GDM1 (cell line): ENCODE measurements around the gene SFT2D1.
"Not testable (repeated sequence)": the region's sequence is repeated elsewhere in the genome, so short reads cannot be mapped to it uniquely, and the experiment has no call there.

Source experiments
- DNase-seq: peaks from one replicate; lab custom pipeline; 2025; lab: John Stamatoyannopoulos, UW

SFT2D1 gene

DNA sequence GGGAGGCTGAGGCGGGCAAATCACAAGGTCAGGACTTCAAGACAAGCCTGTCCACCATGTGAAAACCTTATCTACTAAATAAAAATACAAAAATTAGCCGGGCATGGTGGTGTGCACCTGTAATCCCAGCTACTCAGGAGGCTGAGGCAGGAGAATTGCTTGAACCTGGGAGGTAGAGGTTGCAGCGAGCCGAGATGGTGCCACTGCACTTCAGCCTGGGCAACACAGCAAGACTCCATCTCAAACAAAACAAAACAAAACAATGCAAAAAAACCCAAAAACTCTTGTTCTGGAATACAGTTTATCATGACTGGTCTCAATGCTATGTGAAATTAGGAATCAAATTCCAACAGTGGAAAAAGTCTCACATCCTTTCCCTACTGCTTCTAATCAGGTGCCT lies 20.1 kb upstream of the SFT2D1 start:
- not testable (repeated sequence) for DNase-seq

DNA sequence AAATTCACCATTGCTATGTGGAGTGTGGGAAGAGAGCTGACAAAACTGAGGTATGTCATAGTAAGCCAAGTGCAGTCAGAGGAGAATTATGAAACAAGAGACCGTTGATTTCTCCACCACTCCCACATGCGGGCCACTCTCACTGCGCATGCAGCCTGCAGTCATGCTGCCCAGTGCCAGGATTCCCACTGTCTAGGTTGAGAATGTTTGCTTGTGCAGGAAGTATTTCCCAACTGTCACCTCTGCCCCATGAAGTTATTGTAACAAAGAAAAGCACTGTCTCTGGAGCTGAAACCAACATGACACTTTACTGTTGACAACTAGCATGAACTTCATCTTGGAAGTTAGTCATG lies 18.7 kb upstream of the SFT2D1 start:
- DNase-seq, result no peak

DNA sequence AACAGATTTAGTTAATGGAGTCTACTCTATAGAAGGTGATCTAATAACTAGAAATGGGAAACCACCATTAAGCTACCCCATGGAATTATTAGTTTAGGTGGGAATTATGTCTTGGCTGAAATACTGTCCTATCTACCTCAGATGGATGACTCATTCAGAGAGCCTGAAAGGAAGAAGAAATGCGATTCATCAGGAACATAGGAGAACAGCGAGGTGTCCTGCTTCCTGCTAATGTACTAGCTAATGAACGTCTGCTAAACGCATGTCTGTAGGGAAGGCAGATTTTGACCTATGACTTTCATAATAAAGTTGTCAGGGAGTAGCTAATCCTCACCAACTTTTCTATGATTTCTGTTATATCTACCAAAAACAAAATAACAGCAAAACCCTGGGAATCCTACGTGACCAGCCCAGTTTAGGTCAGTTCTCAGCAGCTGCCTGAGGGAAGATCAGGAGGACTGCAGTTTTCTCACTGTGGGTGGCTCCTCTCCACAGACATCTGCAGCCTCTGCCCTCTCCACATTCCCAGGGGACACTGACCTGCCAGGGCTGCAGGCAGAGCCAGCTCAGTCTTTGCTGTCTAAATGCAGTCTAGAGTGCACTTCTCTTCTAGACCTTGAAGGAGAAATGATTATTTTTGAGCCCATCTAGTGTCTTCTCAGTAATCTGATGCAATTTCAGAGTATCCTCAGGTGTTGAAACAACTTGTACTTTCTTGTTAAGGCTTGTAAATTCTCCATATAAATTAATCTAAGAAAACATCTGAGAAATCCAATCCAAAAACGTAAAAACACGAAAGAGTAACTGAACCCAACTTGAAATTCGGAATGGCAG lies 18.1 kb upstream of the SFT2D1 start:
- no peak for DNase-seq

DNA sequence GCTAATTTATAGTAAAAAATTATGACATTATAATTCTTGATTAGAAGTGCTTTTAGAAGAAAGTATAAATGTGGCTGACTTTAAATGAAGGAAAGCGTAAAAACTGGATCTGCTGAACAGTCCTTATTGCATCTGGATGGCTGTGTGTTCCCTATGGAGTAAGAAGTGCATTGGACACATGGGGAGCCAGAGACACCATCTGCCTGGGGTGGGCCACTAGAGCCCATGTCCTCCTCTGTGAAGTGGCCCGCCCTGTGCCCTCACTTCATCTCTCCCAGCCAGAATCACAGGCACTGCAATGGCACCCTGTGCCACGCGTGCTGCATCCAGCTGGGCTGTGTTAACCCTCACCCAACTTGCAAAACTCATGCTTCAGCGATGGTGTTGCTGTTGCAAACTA lies 13.2 kb upstream of the SFT2D1 start:
- no peak for DNase-seq

DNA sequence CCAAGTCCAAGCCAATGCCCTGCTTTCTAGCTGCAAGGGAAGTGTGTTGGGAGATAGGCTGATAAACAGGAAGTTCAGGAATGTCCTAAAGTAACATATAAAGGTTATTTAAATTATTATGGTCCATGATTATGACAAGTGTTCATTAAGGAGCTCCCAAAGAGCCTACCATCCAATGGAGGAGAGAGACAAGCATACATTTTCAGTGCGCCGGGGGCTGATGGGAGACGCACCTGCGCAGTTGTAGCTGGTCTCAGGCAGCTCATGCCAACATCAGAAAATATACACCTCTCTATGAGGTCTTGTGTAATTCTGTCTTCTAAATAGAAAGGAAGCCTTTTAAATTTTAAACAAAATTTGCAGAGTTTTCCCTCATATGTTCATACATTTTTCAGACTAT lies 12.6 kb upstream of the SFT2D1 start:
- DNase-seq, result no peak

DNA sequence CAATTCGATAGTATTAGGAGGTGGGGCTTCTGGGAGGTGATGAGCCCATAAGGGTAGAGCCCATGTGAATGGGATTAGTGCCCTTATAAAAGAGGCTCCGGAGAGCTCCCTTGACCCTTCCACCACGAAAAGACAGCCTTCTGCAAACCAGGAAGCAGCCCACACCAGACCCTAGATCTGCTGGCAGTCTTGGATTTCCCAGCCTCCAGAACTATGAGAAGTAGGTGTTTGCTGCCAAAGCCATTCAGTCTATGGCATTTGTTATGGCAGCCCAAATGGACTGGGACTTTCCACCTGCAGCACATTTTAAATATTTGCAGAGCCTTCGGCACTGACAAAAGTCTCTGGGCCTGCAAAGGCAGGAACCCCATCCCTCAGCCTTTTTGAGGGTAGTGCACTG lies 11.8 kb upstream of the SFT2D1 start:
- DNase-seq, result no peak

DNA sequence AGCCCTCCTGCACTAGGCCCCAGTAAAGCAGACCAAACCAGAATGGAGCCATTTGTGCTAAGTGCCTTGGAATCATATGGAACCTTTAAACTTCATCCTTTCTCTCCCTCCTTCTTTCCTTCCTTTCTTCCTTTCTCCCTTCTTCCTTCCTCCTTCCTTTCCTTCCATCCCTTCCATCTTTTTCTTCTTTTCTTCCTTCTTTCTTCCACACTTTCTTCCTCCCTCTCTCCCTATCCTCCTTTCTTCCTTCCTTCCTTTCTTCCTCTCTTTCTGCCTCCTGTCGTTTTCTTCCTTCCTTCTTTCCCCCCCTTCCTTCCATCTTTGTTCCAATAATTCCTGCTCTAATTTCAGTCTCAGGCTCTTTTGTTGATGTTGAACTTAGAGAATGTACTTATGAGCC lies 11.2 kb upstream of the SFT2D1 start:
- DNase-seq, result no peak

DNA sequence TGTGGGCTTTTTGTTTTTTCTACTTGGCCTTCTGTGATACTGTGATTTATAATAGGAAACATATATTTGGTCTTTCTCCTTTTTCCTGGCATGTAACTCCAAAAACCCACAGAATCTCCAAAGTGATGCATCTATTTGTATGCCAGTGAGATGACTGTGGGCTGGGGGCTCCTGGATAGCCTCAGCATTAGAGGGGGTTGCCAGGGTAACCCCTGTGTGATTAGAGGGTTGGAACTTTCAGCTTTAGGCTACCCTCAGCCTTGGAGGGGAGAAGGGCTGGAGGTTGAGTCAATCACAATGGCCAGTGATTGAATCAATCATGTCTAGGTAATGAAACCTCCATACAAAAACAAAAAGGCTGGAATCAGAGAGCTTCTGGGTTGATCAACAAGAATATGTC lies 10.6 kb upstream of the SFT2D1 start:
- DNase-seq, result no peak

DNA sequence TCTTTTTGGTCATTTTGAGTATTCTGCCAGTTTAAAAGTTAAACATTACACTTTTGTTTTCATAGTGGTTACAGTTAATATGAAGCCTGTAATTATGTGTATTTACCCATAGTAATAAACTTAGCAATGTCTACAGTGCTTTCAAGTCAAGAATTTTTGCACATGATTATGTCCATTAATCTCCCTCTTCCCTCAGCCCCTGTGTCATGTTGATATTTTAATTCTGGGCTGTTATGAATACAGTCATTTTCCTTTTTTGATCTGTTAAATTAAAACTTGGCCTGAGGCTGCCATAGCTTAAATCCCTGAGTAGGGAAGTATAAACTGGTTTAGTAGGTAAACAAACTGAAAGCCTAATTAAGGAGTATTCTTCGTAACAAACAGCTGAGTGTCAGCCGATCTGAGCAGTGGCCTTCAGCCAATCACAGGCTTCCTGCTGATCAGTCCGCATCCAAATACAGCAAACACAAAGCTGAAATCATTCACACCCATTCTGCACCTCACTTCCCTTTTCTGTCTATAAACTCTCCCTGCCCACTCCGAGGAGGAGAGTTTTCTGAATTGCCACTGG lies 9.5 kb upstream of the SFT2D1 start:
- no peak for DNase-seq

DNA sequence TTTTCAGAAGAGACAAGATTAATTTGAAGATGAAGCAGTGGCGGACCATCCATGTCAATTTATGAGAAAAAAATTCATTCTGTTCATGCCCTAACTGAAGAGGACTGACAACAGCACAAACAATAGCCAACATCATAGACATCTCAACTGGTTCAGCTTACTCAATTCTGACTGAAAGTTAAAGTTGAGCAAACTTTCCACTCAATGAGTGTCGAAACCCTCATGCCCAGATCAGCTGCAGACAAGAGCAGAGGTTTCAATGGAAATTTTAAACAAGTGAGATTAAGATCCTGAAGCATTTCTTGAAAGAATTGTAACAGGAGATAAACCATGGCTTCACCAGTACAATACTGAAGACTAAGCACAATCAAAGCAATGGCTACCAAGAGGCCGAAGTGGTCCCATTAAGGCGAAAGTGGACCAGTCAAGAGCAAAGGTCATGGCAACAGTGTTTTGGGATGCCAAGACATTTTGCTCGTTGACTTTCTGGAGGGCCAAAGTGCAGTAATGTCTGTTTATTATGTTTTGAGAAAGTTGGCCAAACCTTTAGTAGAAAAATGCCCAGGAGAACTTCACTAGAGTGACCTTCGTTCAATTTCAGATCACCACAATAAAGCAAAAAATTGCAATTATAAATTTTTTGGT lies 6.1 kb upstream of the SFT2D1 start:
- no peak for DNase-seq

DNA sequence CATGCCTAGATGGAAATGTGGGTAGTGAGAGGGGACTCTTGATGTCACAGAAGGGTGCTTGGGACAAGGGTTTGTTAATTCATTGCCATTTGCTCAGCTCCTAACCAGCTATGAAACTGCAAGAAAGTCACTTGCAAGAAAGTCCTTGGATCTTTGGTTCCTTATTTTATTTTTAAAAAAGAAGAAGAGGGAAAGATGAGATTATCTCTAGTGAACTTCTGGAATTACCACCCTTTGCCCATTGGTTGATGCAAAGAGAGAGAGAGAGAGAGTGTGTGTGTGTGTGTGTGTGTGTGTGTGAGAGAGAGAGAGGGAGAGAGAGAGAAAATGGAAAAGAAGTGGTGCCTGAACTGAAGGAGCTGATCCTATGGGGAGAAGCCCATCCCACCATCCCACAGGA lies 4.6 kb upstream of the SFT2D1 start:
- DNase-seq, result peak; percentile 7

DNA sequence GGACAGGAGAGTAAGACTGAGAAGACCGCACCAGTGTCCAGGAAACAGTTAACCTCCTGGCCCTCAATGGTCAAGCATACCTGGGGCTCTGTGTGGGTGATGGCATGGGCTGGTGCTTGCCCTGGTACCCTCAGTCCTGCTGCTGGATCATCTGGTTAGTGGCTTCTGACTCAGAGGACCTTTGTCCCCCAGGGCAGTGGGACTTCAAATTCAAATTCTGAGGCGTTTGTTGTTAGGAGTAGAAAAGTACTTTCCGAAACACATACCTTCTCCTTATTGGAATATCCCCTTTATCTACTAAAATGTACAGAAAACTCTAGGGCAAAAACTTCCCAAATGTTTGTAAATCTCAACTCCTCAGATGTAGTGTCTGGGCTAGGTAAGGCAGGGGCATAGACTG lies 4.1 kb upstream of the SFT2D1 start:
- DNase-seq, result no peak

DNA sequence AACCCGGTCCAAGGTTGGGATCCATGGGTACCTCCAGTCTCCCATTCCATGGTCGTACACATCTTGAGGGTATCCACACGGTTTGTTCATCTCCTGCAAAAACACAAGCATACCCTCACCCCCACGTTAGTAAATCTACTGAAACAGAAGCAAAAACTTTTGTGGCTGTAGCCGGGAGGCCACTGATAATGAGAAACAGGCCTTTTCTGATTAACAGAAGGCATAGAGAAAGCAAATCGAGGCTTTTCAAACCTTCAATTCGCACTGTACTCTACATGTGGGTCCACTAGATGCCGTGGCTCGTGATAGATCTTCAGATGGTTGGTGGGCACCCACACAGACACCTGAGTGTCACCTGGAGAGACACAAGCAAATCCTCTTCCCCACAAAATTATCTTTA lies 3.3 kb upstream of the SFT2D1 start:
- DNase-seq, result not testable (repeated sequence)

DNA sequence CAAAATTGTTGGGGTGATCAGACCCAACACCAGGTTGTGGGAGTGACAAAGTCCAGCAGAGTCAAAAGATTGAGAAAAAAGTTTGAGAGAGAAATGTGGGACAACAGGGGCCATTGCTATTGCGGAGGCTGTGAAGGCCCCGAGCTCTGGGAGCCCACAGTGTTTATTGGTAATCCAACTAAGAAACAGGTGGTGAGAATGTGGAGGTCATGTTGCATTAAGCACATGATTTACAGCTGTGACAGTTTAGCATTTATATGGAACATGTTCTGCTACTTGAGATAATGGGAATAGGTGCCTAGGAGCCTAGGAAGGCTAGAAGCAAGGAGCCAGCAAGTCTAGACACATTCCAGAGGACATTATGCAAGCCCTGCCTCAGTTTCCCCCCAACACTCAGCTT lies 2.6 kb upstream of the SFT2D1 start:
- not testable (repeated sequence) for DNase-seq

DNA sequence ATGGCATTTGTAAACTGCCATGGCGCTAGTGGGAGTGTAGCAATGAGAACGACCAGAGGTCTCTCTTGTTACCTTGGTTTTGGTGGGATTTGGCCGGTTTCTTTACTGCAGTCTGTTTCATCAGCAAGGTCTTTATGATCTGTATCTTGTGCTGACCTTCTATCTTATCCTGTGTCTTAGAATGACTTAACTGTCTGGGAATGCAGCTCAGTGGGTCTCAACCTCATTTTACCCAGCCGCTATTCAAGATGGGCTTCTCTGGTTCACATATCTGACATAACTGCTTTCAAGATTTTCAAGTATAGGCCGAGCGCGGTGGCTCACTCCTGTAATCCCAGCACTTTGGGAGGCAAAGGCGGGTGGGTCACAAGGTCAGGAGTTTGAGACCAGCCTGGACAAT lies 1.9 kb upstream of the SFT2D1 start:
- no peak for DNase-seq

DNA sequence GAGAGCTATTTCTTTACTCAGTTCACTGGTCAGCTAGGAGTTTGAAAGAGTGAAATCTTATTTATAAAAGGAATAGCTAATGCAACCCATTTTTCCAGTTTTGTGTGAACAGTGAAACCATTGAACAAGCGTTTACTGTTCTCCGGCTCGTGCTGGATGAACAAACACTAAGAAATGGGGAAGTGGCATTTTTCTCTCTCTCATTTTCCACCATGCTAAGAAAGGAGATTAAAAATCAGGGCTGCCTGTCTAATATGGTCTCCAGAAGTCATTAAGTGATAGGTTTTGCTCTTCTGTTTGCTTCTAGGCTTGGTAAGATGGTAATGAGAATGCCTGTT lies 774 bp upstream of the SFT2D1 start:
- peak; percentile 22 for DNase-seq

DNA sequence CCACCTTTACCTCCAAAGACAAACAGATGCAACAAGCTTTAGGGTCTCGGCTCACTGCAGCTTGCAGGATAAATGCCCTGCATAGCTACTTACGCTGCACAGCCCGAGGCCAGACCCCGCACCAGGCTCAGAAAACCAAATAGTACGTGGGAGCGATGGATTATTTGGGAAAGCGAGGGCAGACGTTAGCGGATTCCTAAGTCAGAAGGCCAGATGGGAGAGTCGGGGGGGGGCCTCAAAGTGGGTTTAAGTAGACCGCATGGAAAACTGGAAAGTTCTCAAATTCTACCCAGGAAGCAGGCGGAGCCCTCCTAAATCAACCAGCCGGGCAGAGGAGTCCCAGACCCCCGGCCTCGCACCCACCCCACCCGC lies 382 bp downstream of the SFT2D1 start:
- DNase-seq, result no peak

DNA sequence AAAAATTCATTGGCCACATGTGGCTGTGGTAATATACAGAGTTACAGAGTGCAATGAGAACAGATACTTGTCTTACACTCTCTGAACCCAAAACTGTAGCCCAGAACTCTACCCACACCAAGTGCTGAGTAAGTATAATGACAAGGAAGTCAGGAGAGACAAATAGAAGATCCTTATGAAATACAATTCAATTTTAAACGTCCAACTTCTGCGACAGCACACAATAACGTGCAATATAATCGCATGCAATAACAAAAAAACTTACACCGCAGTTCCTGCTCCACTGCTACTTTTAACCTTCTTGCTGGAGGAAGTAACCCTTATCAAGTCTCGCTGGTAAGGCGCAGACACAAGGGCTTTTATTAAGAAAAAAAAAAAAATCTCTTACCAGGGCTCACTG lies 881 bp downstream of the SFT2D1 start:
- no peak for DNase-seq

DNA sequence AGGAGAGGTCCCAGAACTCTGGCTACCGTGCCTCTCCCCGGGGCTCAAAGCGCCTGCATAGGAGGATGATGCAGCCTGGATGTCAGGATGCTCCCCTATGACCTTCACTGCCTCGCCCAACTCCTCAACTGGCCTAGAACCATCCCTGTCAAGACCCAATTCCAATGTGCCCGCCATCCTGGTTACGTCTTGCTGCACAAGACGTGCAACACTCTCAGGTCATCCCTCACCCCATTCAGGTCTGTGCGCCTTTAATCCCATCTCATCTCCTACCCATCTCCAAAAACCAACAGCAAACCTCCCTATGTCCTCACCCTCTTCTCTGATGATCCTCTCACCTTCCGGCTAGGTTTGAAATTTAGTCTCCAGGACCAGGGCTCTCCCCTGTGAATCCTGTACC lies 3.5 kb downstream of the SFT2D1 start:
- no peak for DNase-seq

DNA sequence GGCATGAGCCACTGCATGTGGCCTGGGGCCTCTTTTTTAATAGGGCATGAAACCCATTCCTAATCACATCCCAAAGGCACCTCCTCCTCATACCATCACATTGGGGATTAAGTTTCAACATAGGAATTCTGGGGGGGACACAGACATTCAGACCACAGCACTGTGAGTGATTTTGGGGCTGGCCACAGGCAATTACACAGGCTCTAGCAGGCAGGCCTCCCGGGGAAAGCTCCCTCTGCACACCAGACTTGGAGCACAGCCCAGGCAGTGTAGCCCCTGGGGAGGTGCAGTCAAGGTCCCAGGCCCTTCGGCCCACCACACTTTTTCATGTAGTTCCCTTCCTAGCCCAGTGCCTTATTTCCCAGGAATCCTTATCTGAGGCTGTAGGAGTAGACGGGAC lies 5.5 kb downstream of the SFT2D1 start:
- DNase-seq, result no peak

DNA sequence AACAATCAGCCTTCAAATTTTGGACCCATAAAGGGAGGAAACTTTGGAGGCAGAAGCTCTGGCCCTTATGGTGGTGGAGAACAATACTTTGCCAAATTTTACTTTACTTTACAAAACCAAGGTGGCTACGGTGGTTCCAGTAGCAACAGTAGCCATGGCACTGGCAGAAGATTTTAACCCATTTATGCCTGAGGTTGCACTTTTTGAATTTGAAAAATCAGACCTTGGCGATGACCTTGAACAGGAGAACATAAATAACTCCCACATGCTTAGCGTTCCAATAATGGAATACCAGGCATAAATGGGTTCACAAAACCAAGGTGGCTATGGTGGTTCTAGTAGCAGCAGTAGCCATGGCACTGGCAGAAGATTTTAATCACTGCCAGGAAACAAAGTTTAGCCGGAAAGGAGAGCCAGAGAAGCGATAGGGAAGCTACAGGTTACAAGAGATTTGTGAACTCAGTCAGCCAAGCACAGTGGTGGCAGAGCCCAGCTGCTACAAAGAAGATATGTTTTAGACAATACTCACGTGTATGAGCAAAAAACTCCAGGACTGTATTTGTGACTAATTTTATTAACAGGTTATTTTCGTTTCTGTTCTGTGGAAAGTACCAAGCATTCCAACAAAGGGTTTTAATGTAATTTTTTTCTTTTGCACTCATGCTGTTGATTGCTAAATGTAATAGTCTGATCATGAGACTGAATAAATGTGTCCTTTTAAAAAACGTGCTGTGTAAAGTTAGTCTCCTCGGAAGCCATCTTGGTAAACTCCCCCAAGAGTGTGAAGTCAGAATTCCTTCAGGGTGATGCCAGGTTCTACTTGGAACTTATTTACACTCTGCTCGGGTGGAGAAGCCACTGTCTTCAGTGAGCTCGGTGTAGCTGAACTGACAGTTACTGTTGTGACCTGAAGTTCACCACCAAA lies 6.7 kb downstream of the SFT2D1 start:
- no peak for DNase-seq

DNA sequence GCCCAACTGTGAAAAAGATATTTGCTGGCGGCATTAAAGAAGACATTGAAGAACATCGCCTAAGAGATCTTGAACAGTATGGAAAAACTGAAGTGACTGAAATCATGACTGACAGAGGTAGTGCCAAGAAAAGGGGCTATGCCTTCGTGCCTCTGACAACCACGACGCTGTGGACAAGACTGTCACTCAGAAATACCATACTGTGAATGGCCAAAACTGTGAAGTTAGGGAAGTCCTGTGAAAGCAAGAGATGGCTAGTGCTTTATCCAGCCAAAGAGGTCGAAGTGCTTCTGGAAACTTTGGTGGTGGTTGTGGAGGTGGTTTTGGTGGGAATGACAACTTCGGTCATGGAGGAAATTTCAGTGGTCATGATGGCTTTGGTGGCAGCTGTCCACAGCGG lies 7.5 kb downstream of the SFT2D1 start:
- no peak for DNase-seq
